ENCODE results near the gene TSPEAR.

DNA sequence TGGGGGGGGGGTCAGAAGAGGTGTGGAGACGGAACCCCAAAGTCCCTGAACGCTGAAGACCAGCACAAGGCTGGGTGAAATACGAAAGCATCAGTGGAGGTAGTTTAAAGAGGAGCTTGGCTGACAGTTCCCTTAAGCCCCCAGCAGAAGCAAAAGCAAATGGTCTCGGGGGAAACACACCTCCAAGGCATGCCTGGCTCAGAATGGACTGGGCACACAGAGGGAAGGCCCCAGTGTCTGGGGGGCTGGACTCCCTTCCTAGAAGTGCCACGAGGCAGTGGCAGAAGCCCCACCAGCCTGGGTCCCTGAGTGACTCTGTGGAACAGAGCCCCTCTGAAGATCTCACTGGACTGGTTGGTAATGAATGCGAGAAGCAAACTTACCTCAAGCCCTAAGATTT, 46.4 kb upstream of the TSPEAR start:
- TF ChIP-seq CTCF (conservative IDR thresholded peaks at IDR 0.05 in 1 of 2, IDR thresholded peaks at IDR 0.05 in 1 of 2; ENCODE audit: low read depth in 1 of 2, low read length in 2 of 2): no peak
- no peak for TF ChIP-seq EZH2 (IDR thresholded peaks at IDR 0.05; ENCODE audit: low read length, missing control alignments)

Data from fibroblast of lung (primary cell).